ENCODE data around the gene CABP5.

The CABP5 gene

DNA sequence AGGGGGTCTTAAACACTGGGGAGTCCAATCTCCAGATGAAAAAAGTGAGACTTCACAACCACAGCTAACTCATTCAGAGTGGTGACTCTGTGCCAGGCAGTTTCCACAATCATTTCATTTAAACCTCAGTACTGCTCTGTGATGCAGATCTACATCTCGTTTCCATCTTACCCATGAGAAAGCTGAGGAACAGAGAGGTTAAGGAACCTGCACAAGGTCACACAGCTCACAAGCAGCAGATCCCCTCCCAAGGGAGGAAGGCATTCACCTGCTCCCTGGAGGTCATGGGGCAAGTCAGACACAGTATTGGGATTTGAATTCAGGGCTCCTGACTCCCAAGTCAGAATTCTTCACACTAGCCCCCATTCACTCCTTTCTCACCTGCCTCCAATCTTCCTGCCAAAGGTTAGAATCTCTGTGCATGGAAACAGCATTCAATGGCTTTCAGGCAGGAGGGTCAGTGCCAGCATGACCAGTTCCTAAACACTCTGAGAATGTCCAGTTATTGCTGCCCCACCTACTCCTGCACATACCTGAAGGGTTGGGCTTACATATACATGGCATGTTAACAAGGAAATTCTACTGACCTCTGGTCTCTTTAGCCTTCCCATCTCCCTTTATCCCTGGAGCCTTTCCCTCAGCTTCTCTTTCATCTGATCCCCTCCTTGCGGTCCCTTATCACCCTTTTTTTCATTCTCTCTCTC is 1.9 kb downstream of the CABP5 start:
- TF ChIP-seq EZH2 (IDR thresholded peaks at IDR 0.05; ENCODE audit: borderline replicate concordance, low read length): no peak
- TF ChIP-seq, protein P1, sequence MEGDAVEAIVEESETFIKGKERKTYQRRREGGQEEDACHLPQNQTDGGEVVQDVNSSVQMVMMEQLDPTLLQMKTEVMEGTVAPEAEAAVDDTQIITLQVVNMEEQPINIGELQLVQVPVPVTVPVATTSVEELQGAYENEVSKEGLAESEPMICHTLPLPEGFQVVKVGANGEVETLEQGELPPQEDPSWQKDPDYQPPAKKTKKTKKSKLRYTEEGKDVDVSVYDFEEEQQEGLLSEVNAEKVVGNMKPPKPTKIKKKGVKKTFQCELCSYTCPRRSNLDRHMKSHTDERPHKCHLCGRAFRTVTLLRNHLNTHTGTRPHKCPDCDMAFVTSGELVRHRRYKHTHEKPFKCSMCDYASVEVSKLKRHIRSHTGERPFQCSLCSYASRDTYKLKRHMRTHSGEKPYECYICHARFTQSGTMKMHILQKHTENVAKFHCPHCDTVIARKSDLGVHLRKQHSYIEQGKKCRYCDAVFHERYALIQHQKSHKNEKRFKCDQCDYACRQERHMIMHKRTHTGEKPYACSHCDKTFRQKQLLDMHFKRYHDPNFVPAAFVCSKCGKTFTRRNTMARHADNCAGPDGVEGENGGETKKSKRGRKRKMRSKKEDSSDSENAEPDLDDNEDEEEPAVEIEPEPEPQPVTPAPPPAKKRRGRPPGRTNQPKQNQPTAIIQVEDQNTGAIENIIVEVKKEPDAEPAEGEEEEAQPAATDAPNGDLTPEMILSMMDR (IDR thresholded peaks at IDR 0.05; ENCODE audit: low read length): no peak

DNA sequence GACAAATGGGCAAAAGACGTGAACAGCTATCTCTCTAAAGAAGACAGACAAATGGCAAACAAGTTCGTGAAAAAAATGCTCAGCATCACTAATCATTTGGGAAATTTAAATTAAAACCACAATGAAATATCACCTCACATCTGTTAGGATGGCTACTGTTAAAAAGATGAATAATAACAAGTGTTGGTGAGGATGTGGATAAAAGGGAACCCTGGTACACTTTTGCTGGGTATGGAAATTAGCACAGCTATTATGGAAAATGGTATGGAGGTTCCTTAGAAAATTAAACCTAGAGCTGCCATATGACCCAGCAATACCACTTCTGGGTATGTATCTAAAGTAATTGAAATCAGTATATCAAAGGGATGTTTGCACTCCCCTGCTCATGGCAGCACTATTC is 7.1 kb downstream of the CABP5 start:
- Histone ChIP-seq H3K9me2 (ENCODE audit: low read depth, low read length) (no peaks in the 10 kb centered on the region), H3K4me2 (ENCODE audit: low read length) (no peak overlapping the region), H3K4me3 (ENCODE audit: low read depth, low read length, poor library complexity, severe bottlenecking) (no peak overlapping the region), H3K9ac (ENCODE audit: low read length) (no peak overlapping the region), H3K27me3 (ENCODE audit: insufficient read depth, low read length) (peaks cover 14% of the 10 kb centered on the region; the same call in 1 of the 2 replicates), H3K79me2 (ENCODE audit: insufficient read depth, low read length) (no peaks in the 10 kb centered on the region), H4K20me1 (ENCODE audit: insufficient read depth, low read length) (no peaks in the 10 kb centered on the region), H3K9me3 (ENCODE audit: low read length) (no peaks in the 10 kb centered on the region), H3K27ac (ENCODE audit: low read depth, low read length, poor library complexity, severe bottlenecking) (no peak overlapping the region), H2AFZ (ENCODE audit: low read length) (no peak overlapping the region), H3F3A (ENCODE audit: insufficient read depth, low read length) (no peaks in the 10 kb centered on the region), H3K36me3 (ENCODE audit: insufficient read depth, low read length) (no peaks in the 10 kb centered on the region), H3K4me1 (ENCODE audit: insufficient read depth, low read length, severe bottlenecking) (no peaks in the 10 kb centered on the region)
- TF ChIP-seq, protein P1 (IDR thresholded peaks at IDR 0.05; ENCODE audit: low read length): no peak
- no peak for TF ChIP-seq EZH2 (IDR thresholded peaks at IDR 0.05; ENCODE audit: borderline replicate concordance, low read length)

More for the DNA sequence above, 1.9 kb downstream of the CABP5 start:
- Histone ChIP-seq H2AFZ (ENCODE audit: low read length) (no peak overlapping the region), H3K27me3 (ENCODE audit: insufficient read depth, low read length) (peaks cover 14% of the 10 kb centered on the region; the same call in 1 of the 2 replicates), H4K20me1 (ENCODE audit: insufficient read depth, low read length) (no peaks in the 10 kb centered on the region), H3F3A (ENCODE audit: insufficient read depth, low read length) (no peaks in the 10 kb centered on the region), H3K9ac (ENCODE audit: low read length) (no peak overlapping the region), H3K79me2 (ENCODE audit: insufficient read depth, low read length) (no peaks in the 10 kb centered on the region), H3K27ac (ENCODE audit: low read depth, low read length, poor library complexity, severe bottlenecking) (no peak overlapping the region), H3K4me1 (ENCODE audit: insufficient read depth, low read length, severe bottlenecking) (no peaks in the 10 kb centered on the region), H3K9me2 (ENCODE audit: low read depth, low read length) (no peaks in the 10 kb centered on the region), H3K9me3 (ENCODE audit: low read length) (no peaks in the 10 kb centered on the region), H3K4me3 (ENCODE audit: low read depth, low read length, poor library complexity, severe bottlenecking) (no peak overlapping the region), H3K4me2 (ENCODE audit: low read length) (no peak overlapping the region), H3K36me3 (ENCODE audit: insufficient read depth, low read length) (no peaks in the 10 kb centered on the region)

DNA sequence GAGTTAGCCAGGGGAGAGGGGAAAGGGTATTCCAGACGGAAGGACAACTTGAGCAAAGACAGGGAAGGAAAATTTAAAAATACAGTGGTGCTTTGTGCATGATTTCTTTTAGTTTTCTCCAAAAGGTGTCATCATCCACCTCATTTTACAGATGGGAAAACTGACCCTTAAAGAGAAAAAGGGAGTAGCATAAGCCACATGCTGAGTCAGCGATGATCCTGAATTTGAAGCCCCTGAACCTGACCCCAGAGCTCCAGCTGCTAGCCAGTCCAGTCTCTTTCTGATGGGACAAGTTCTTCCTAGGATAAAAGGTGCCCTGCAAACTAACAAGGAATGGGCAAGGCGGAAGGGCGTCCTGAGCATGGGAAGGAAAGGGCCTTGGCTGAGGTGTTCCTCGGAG is 10.3 kb downstream of the CABP5 start:
- H3F3A ChIP-seq (ENCODE audit: insufficient read depth, low read length): no peaks in the 10 kb centered on the region
- H4K20me1 ChIP-seq (ENCODE audit: insufficient read depth, low read length): no peaks in the 10 kb centered on the region
- H3K4me2 ChIP-seq (ENCODE audit: low read length): no peak overlapping the region
- H3K27me3 ChIP-seq (ENCODE audit: insufficient read depth, low read length): no peaks in the 10 kb centered on the region; the same call in 1 of the 2 replicates
- H3K79me2 ChIP-seq (ENCODE audit: insufficient read depth, low read length): no peaks in the 10 kb centered on the region
- H3K27ac ChIP-seq (ENCODE audit: low read depth, low read length, poor library complexity, severe bottlenecking): no peak overlapping the region
- no peak overlapping the region for H3K4me3 ChIP-seq (ENCODE audit: low read depth, low read length, poor library complexity, severe bottlenecking)
- H3K9me3 ChIP-seq (ENCODE audit: low read length): no peaks in the 10 kb centered on the region
- H3K4me1 ChIP-seq (ENCODE audit: insufficient read depth, low read length, severe bottlenecking): no peaks in the 10 kb centered on the region
- H2AFZ ChIP-seq (ENCODE audit: low read length): no peak overlapping the region
- TF ChIP-seq, protein P1 (IDR thresholded peaks at IDR 0.05; ENCODE audit: low read length): no peak
- no peak for TF ChIP-seq EZH2 (IDR thresholded peaks at IDR 0.05; ENCODE audit: borderline replicate concordance, low read length)
- H3K9ac ChIP-seq (ENCODE audit: low read length): no peak overlapping the region
- H3K9me2 ChIP-seq (ENCODE audit: low read depth, low read length): no peaks in the 10 kb centered on the region
- no peaks in the 10 kb centered on the region for H3K36me3 ChIP-seq (ENCODE audit: insufficient read depth, low read length)
